Activated CD8-positive, alpha-beta T cell treated with anti-CD3 and anti-CD28 coated beads for 36 hours (primary cell): ENCODE results near the gene TMIGD3. TPM values are rescaled to one million over a fixed set of nuclear protein-coding genes. Genes with fewer than 3 reads are reported as not detected.

Experiments used
- ATAC-seq: fragments of 200-7000 bp; cut with Tn5 transposase; one replicate; pipeline ENCODE4 v1.10.0; 2021; ENCODE audit warnings: mild to moderate bottlenecking, moderate library complexity
- CTCF ChIA-PET: fragments of 350-600 bp; sonication (Branson Sonifier 250); formaldehyde crosslinking; loops from one replicate; lab custom pipeline; 2021; ENCODE audit warnings: antibody characterized with exemption; lab: Charles Lee
- POLR2A ChIA-PET: fragments of 350-600 bp; sonication (Branson Sonifier 250); formaldehyde crosslinking; loops from one replicate; lab custom pipeline; 2021; ENCODE audit warnings: antibody characterized with exemption; lab: Charles Lee
- DNase-seq: peaks from one replicate; pipeline ENCODE4 v3.0.0-alpha.2; 2020
- H3K27ac Mint-ChIP-seq: one replicate; pipeline ENCODE4 v1.8.0; 2021; ENCODE audit warnings: mild to moderate bottlenecking, mixed read lengths
- H3K27me3 Mint-ChIP-seq: one replicate; pipeline ENCODE4 v1.8.0; 2021; ENCODE audit warnings: mixed read lengths
- H3K36me3 Mint-ChIP-seq: one replicate; pipeline ENCODE4 v1.8.0; 2021; ENCODE audit warnings: low read depth, mixed read lengths
- H3K4me1 Mint-ChIP-seq: one replicate; pipeline ENCODE4 v1.8.0; 2021; ENCODE audit warnings: low read depth, mixed read lengths
- H3K4me3 Mint-ChIP-seq: one replicate; pipeline ENCODE4 v1.8.0; 2021; ENCODE audit warnings: mild to moderate bottlenecking, moderate library complexity, mixed read lengths
- H3K9me3 Mint-ChIP-seq: one replicate; pipeline ENCODE4 v1.8.0; 2021; ENCODE audit warnings: mixed read lengths
- CTCF ChIP-seq: fragments of 200-600 bp; IDR thresholded peaks from one replicate; pipeline ENCODE4 v1.8.0; 2022; ENCODE audit warnings: antibody characterized with exemption, mild to moderate bottlenecking
- intact Hi-C: fragments of 100-400 bp; cut with micrococcal nuclease; formaldehyde crosslinking; loops from one replicate; pipeline ENCODE4 v1.10.0; 2022
- total RNA-seq, 2 experiments: library from RNA; stranded (reverse); gene quantifications; one replicate each; pipeline ENCODE4 v1.2.3, GENCODE V29; 2021

The TMIGD3 gene
- total RNA-seq, 2 experiments from 2014 or later: not detected

GRCh38 chr1:111467865-111468716 lies 35.3 kb downstream of the TMIGD3 start:
- POLR2A ChIA-PET: interaction anchor here (0.7 to 1.3 kb wide), 3 partner anchors 11 to 163 kb away, joined by 3 read pairs; no protein-coding TSS in a partner anchor
- ATAC-seq: no peak
- Mint-ChIP-seq H3K27me3 (no peaks in the 10 kb centered on the region), H3K27ac (no peak overlapping the region), H3K4me1 (peaks cover 13% of the 10 kb centered on the region), H3K4me3 (no peak overlapping the region), H3K36me3 (peaks cover 28% of the 10 kb centered on the region), H3K9me3 (no peaks in the 10 kb centered on the region)
- DNase-seq: no peak
- CTCF ChIA-PET: interaction anchor here (0.7 to 1.5 kb wide), 8 partner anchors 9 to 300 kb away, joined by 3 to 8 read pairs (median 4); no protein-coding TSS in a partner anchor
- intact Hi-C loops: no loop called here
- no peak for TF ChIP-seq CTCF

- Mint-ChIP-seq H3K36me3 (peaks cover 31% of the 10 kb centered on the region), H3K27ac (no peak overlapping the region), H3K4me1 (peaks cover 9% of the 10 kb centered on the region), H3K27me3 (no peaks in the 10 kb centered on the region), H3K4me3 (no peak overlapping the region), H3K9me3 (no peaks in the 10 kb centered on the region)
- no peak for TF ChIP-seq CTCF
- CTCF ChIA-PET: interaction anchor here (0.8 to 1.0 kb wide), 2 partner anchors 10 to 281 kb away, joined by 3 read pairs; no protein-coding TSS in a partner anchor
- intact Hi-C loops: no loop called here
- ATAC-seq (no peak), DNase-seq (no peak)
- POLR2A ChIA-PET: interaction anchor here (1.5 kb wide), 1 partner anchor 9 kb away, joined by 3 read pairs; no protein-coding TSS in a partner anchor
These were observed 37.0 kb downstream of the TMIGD3 start for GRCh38 chr1:111466480-111466879.

GRCh38 chr1:111465754-111466153 lies 37.7 kb downstream of the TMIGD3 start:
- Mint-ChIP-seq H3K27me3 (no peaks in the 10 kb centered on the region), H3K4me3 (no peak overlapping the region), H3K9me3 (no peaks in the 10 kb centered on the region), H3K36me3 (peaks cover 33% of the 10 kb centered on the region), H3K27ac (no peak overlapping the region), H3K4me1 (peaks cover 9% of the 10 kb centered on the region)
- intact Hi-C loops: no loop called here
- ChIA-PET POLR2A (interaction anchor here (0.7 to 1.5 kb wide), 2 partner anchors 9 to 16 kb away, joined by 3 read pairs; no protein-coding TSS in a partner anchor), CTCF (interaction anchor here (1.0 to 1.6 kb wide), 3 partner anchors 16 to 65 kb away, joined by 3 to 7 read pairs (median 3); no protein-coding TSS in a partner anchor)
- ATAC-seq (no peak), DNase-seq (no peak)
- TF ChIP-seq CTCF: no peak

GRCh38 chr1:111463029-111463683 lies 40.3 kb downstream of the TMIGD3 start:
- ATAC-seq (no peak), DNase-seq (no peak)
- ChIA-PET CTCF (interaction anchor here (0.9 to 2.4 kb wide), 5 partner anchors 10 to 288 kb away, joined by 3 to 12 read pairs (median 3); no protein-coding TSS in a partner anchor), POLR2A (interaction anchor here (1.2 to 1.6 kb wide), 4 partner anchors 10 to 25 kb away, joined by 3 to 5 read pairs (median 4); partner anchors contain the start of genes ATP5PB and WDR77)
- Mint-ChIP-seq H3K9me3 (no peaks in the 10 kb centered on the region), H3K27ac (peak overlapping the region; percentile 22), H3K36me3 (peaks cover 46% of the 10 kb centered on the region), H3K4me1 (peaks cover 15% of the 10 kb centered on the region), H3K27me3 (no peaks in the 10 kb centered on the region), H3K4me3 (no peak overlapping the region)
- intact Hi-C loops: no loop called here
- no peak for TF ChIP-seq CTCF
